ENCODE data around the gene TLL2. TPM values are rescaled to one million over a fixed set of nuclear protein-coding genes. Genes with fewer than 3 reads are reported as not detected.

TLL2 gene
- total RNA-seq, 2 donors from 2014 or later: 0.24 to 0.96 TPM

- no peak overlapping the region for H3K4me3 ChIP-seq
- peak; percentile 24 to 67 for TF ChIP-seq CTCF (IDR thresholded peaks at IDR 0.05)
- no peak overlapping the region for H3K27ac ChIP-seq
- H3K4me1 ChIP-seq: peaks cover 0 to 11% of the 10 kb centered on the region in 2 donors
- H3K9me3 ChIP-seq: no peaks in the 10 kb centered on the region
- H3K27me3 ChIP-seq: no peaks in the 10 kb centered on the region
- no peaks in the 10 kb centered on the region for H3K36me3 ChIP-seq
- DNase-seq (ENCODE audit: low spot score): no peak
Measured at GRCh38 chr10:96339956-96340904, 173.5 kb downstream of the TLL2 start.

DNA sequence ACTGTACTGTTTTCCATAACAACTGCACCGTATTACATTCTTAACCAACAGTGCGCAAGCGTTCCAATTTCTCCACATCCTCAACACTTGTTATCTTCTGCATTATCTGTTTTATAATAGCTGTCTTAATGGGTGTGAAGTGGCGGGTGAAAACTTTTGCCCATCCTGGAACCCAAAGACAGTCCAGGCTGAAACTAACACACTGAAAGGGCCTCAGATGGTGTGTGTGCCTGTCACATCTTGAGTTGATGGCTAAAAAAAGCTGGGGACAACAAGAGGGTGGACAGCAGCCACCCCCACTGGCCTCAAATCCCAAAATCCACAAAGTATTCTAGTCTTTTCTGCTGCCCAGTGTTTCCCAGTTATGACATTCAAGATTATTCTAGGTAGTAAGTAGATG is 174.3 kb downstream of the TLL2 start:
- Histone ChIP-seq H3K36me3 (no peaks in the 10 kb centered on the region), H3K4me1 (peaks cover 0 to 11% of the 10 kb centered on the region in 2 donors), H3K9me3 (no peaks in the 10 kb centered on the region), H3K27ac (no peak overlapping the region), H3K4me3 (no peak overlapping the region), H3K27me3 (no peaks in the 10 kb centered on the region)
- DNase-seq (ENCODE audit: low spot score): no peak
- no peak for TF ChIP-seq CTCF (IDR thresholded peaks at IDR 0.05)

- H3K27me3 ChIP-seq: no peaks in the 10 kb centered on the region
- H3K4me3 ChIP-seq: no peak overlapping the region
- DNase-seq (ENCODE audit: low spot score): no peak
- peaks cover 0 to 11% of the 10 kb centered on the region in 2 donors for H3K4me1 ChIP-seq
- H3K36me3 ChIP-seq: no peaks in the 10 kb centered on the region
- no peak overlapping the region for H3K27ac ChIP-seq
- H3K9me3 ChIP-seq: no peaks in the 10 kb centered on the region
- TF ChIP-seq CTCF (IDR thresholded peaks at IDR 0.05): no peak
Measured at GRCh38 chr10:96338279-96338925, 175.3 kb downstream of the TLL2 start.

- no peaks in the 10 kb centered on the region for H3K9me3 ChIP-seq
- no peak overlapping the region for H3K4me3 ChIP-seq
- no peaks in the 10 kb centered on the region for H3K36me3 ChIP-seq
- no peak for DNase-seq (ENCODE audit: low spot score)
- no peaks in the 10 kb centered on the region for H3K27me3 ChIP-seq
- H3K4me1 ChIP-seq: peaks cover 0 to 11% of the 10 kb centered on the region in 2 donors
- no peak overlapping the region for H3K27ac ChIP-seq
- no peak for TF ChIP-seq CTCF (IDR thresholded peaks at IDR 0.05)
Measured at GRCh38 chr10:96337106-96337505, 176.6 kb downstream of the TLL2 start.

DNA sequence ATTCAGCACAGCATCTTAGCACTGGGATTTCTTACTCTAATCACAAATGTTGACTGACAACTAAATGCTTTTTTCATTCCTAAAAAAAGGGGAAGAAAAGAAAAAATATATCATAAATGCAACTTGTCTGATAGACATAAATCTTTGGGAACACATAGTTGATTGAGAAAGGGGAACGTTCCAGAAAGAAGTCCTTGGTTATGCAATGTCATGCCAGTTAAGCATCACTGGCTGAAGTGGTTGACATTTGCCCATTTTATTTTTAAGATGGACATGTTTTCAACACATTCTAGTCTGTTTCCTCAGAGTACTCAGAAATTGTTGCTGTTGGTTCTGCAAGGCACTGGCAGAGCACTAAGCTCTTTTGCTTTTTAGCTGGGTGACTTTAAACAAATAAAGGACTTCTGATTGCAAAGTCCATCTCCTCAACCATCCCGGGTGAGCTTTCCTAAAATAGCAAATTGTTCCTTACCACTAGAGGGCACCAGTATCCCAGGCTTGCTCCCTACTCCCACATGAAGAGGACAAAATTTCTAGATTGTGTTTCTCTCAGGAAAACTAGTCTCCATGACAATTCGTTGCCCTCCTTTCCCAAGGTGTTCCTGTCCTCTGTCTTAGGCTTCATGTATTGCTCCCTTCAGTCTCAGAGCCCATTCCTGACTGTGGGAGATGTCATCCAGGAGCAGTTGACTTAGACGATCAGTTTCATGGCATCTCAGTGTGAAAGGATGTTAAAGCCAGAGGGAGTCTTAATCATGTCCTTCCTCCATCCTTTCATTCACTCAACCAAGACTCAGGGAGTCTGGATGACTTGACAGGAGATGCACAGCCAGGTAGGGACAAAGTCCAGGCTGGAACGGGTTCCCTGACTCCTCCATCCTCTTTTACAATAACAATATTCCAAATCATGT is 178.9 kb downstream of the TLL2 start:
- H3K27me3 ChIP-seq: no peaks in the 10 kb centered on the region
- no peak overlapping the region for H3K4me3 ChIP-seq
- no peak for DNase-seq (ENCODE audit: low spot score)
- peaks cover 0 to 9% of the 10 kb centered on the region in 2 donors for H3K4me1 ChIP-seq
- no peaks in the 10 kb centered on the region for H3K36me3 ChIP-seq
- H3K9me3 ChIP-seq: no peaks in the 10 kb centered on the region
- H3K27ac ChIP-seq: no peak overlapping the region
- TF ChIP-seq CTCF (IDR thresholded peaks at IDR 0.05): peak; percentile 58 to 82
